ENCODE measurements around the gene SYCP2. TPM values are rescaled to one million over a fixed set of nuclear protein-coding genes. Genes with fewer than 3 reads are reported as not detected.

The SYCP2 gene
- total RNA-seq, 1 donor from 2014 or later: 0.69 TPM

- H3K27ac Mint-ChIP-seq (ENCODE audit: unreplicated experiment): no peak overlapping the region
- no peak overlapping the region for H3K4me3 Mint-ChIP-seq (ENCODE audit: unreplicated experiment)
- H3K9me3 Mint-ChIP-seq (ENCODE audit: unreplicated experiment): peaks cover 11% of the 10 kb centered on the region
- no peak for TF ChIP-seq CTCF (IDR thresholded peaks at IDR 0.05; ENCODE audit: partially characterized antibody, unreplicated experiment)
- H3K36me3 Mint-ChIP-seq (ENCODE audit: unreplicated experiment): peaks cover 10% of the 10 kb centered on the region
- peaks cover 4% of the 10 kb centered on the region for H3K27me3 Mint-ChIP-seq (ENCODE audit: unreplicated experiment)
- DNase-seq: no peak
- H3K4me1 Mint-ChIP-seq (ENCODE audit: low read depth, unreplicated experiment): peaks cover 27% of the 10 kb centered on the region
Observed at GRCh38 chr20:59817846-59818615, 115.4 kb downstream of the SYCP2 start.

- DNase-seq: no peak
- Mint-ChIP-seq H3K36me3 (ENCODE audit: unreplicated experiment) (peaks cover 10% of the 10 kb centered on the region), H3K4me1 (ENCODE audit: low read depth, unreplicated experiment) (peaks cover 27% of the 10 kb centered on the region), H3K4me3 (ENCODE audit: unreplicated experiment) (no peak overlapping the region), H3K9me3 (ENCODE audit: unreplicated experiment) (peaks cover 11% of the 10 kb centered on the region), H3K27me3 (ENCODE audit: unreplicated experiment) (peaks cover 3% of the 10 kb centered on the region), H3K27ac (ENCODE audit: unreplicated experiment) (no peak overlapping the region)
- TF ChIP-seq CTCF (IDR thresholded peaks at IDR 0.05; ENCODE audit: partially characterized antibody, unreplicated experiment): no peak
Observed at GRCh38 chr20:59817406-59817805, 116.0 kb downstream of the SYCP2 start.

GRCh38 chr20:59816146-59816738, 117.2 kb downstream of the SYCP2 start:
- DNase-seq: no peak
- H3K36me3 Mint-ChIP-seq (ENCODE audit: unreplicated experiment): peaks cover 10% of the 10 kb centered on the region
- H3K4me3 Mint-ChIP-seq (ENCODE audit: unreplicated experiment): no peak overlapping the region
- peaks cover 6% of the 10 kb centered on the region for H3K27me3 Mint-ChIP-seq (ENCODE audit: unreplicated experiment)
- peaks cover 9% of the 10 kb centered on the region for H3K9me3 Mint-ChIP-seq (ENCODE audit: unreplicated experiment)
- no peak overlapping the region for H3K27ac Mint-ChIP-seq (ENCODE audit: unreplicated experiment)
- no peak for TF ChIP-seq CTCF (IDR thresholded peaks at IDR 0.05; ENCODE audit: partially characterized antibody, unreplicated experiment)
- H3K4me1 Mint-ChIP-seq (ENCODE audit: low read depth, unreplicated experiment): peaks cover 29% of the 10 kb centered on the region

GRCh38 chr20:59814840-59815340, 118.5 kb downstream of the SYCP2 start:
- peaks cover 6% of the 10 kb centered on the region for H3K27me3 Mint-ChIP-seq (ENCODE audit: unreplicated experiment)
- H3K9me3 Mint-ChIP-seq (ENCODE audit: unreplicated experiment): peaks cover 12% of the 10 kb centered on the region
- H3K4me3 Mint-ChIP-seq (ENCODE audit: unreplicated experiment): no peak overlapping the region
- TF ChIP-seq CTCF (IDR thresholded peaks at IDR 0.05; ENCODE audit: partially characterized antibody, unreplicated experiment): no peak
- DNase-seq: no peak
- no peak overlapping the region for H3K27ac Mint-ChIP-seq (ENCODE audit: unreplicated experiment)
- H3K4me1 Mint-ChIP-seq (ENCODE audit: low read depth, unreplicated experiment): peaks cover 22% of the 10 kb centered on the region
- H3K36me3 Mint-ChIP-seq (ENCODE audit: unreplicated experiment): peaks cover 10% of the 10 kb centered on the region
